ENCODE data around the gene TSTD1. TPM values are rescaled to one million over a fixed set of nuclear protein-coding genes. Genes with fewer than 3 reads are reported as not detected.

TSTD1 gene
- total RNA-seq, 1 donor from 2014 or later: 0.73 TPM

DNA sequence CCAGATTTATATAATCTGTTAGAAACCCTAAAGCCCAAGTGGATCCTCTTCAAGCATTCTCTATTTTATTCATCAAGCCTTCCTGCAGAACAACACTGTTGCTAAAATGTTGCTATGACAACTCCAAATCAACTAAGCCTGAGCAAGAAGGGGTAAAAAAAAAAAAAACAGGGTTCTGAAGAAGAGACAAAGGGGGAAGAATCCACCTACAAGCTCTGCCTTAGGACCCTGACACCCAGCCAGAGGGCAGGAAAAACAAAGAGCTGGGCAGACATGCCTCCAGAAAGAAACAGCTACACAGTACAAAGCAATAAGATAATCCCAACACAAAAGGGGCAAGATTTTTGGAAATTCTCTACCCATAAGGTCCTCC is 5.8 kb upstream of the TSTD1 start:
- Mint-ChIP-seq H3K4me1 (ENCODE audit: unreplicated experiment) (peaks cover 14% of the 10 kb centered on the region), H3K27ac (ENCODE audit: unreplicated experiment) (peak overlapping the region; percentile 100), H3K9me3 (ENCODE audit: unreplicated experiment) (peaks cover 20% of the 10 kb centered on the region), H3K4me3 (ENCODE audit: unreplicated experiment) (peak overlapping the region; percentile 93), H3K36me3 (ENCODE audit: unreplicated experiment) (peaks cover 21% of the 10 kb centered on the region), H3K27me3 (ENCODE audit: unreplicated experiment) (no peaks in the 10 kb centered on the region)
- DNase-seq (ENCODE audit: extremely low spot score, unreplicated experiment): no peak
- TF ChIP-seq, protein P1, sequence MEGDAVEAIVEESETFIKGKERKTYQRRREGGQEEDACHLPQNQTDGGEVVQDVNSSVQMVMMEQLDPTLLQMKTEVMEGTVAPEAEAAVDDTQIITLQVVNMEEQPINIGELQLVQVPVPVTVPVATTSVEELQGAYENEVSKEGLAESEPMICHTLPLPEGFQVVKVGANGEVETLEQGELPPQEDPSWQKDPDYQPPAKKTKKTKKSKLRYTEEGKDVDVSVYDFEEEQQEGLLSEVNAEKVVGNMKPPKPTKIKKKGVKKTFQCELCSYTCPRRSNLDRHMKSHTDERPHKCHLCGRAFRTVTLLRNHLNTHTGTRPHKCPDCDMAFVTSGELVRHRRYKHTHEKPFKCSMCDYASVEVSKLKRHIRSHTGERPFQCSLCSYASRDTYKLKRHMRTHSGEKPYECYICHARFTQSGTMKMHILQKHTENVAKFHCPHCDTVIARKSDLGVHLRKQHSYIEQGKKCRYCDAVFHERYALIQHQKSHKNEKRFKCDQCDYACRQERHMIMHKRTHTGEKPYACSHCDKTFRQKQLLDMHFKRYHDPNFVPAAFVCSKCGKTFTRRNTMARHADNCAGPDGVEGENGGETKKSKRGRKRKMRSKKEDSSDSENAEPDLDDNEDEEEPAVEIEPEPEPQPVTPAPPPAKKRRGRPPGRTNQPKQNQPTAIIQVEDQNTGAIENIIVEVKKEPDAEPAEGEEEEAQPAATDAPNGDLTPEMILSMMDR (IDR thresholded peaks at IDR 0.05): no peak

DNA sequence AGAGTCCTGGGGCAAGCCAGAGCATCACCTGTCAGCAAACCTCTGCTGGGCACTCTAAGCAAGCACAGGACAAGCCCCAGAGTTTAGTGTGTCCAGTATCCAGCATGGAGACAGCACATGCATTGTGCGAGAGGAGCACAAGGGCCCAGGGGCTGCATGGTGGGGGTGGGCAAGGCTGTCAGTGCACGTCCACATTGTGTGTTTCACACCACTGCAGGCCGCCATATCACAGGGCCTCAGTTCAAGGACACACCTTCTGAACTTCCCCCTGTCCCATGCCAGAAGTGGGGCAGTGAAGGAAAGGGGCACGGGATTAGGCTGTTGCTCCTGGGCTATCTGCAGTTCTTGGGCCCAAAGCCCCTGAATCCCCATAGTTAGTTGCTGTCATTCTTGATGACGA is 782 bp upstream of the TSTD1 start:
- Mint-ChIP-seq H3K4me3 (ENCODE audit: unreplicated experiment) (no peak overlapping the region), H3K36me3 (ENCODE audit: unreplicated experiment) (peaks cover 24% of the 10 kb centered on the region), H3K27me3 (ENCODE audit: unreplicated experiment) (no peaks in the 10 kb centered on the region), H3K9me3 (ENCODE audit: unreplicated experiment) (no peaks in the 10 kb centered on the region), H3K27ac (ENCODE audit: unreplicated experiment) (no peak overlapping the region), H3K4me1 (ENCODE audit: unreplicated experiment) (peaks cover 11% of the 10 kb centered on the region)
- TF ChIP-seq, protein P1 (IDR thresholded peaks at IDR 0.05): no peak
- no peak for DNase-seq (ENCODE audit: extremely low spot score, unreplicated experiment)

DNA sequence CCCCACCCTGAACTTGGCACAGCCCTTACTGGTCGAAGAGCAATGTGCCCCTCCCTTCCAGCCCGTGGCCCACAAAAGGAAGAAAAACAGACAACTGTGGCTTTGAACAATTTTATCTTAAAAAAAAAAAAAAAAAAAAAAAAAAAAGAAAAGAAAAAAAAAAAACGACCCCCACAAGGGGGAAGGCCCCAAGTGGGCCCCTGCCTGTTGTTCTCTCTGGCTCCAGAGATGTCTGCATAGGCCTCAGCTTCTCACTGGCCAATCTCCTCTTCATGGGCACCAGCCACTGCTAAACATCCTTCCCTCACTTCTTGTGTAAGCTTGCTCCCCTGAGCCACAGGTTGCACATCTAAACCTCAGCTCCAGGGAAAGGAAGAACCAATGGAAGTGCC is 386 bp upstream of the TSTD1 start:
- peaks cover 24% of the 10 kb centered on the region for H3K36me3 Mint-ChIP-seq (ENCODE audit: unreplicated experiment)
- DNase-seq (ENCODE audit: extremely low spot score, unreplicated experiment): no peak
- no peaks in the 10 kb centered on the region for H3K9me3 Mint-ChIP-seq (ENCODE audit: unreplicated experiment)
- H3K4me1 Mint-ChIP-seq (ENCODE audit: unreplicated experiment): peaks cover 7% of the 10 kb centered on the region
- H3K27me3 Mint-ChIP-seq (ENCODE audit: unreplicated experiment): no peaks in the 10 kb centered on the region
- no peak overlapping the region for H3K4me3 Mint-ChIP-seq (ENCODE audit: unreplicated experiment)
- TF ChIP-seq, protein P1 (IDR thresholded peaks at IDR 0.05): no peak
- no peak overlapping the region for H3K27ac Mint-ChIP-seq (ENCODE audit: unreplicated experiment)

DNA sequence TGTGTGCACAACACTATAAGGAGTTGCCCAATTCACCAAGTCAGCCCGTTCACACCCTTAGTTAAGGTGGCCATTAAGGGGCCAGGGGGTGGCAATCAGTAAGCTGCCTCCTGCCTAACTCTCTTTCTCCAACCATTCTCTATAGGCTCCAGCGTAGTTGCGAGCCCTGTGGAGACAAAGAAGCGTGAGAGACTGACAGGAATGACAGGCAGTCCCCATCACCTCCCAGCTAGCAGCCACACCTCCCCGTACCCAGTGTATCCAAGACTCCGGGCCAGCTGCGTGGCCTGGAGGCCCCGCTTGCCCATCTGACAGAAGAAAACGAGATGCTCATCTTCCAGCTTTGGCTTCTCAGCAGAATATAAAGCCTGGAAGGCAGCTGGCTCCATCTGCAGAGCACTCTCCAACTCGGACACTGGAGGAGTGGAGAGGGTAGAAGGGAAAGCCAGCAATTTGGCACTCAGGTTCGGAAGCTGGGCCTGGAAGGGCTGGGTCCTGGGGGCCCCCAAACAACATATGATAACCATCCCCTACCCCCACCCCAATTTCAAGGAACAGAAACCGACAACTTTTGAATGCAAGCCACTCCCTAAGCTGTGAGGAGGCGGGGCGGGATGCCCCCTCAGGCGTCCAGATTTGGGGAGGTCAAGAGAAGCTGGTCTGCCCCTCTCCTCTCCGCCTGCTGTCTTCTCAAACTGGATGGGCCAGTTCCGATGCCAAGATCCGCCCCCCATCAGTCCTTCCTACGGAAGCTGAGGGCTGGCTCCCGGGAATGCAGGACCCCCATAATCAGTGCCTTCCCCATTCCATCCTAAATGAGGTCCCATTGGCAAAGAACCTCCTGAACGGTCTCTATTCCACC is 872 bp downstream of the TSTD1 start:
- H3K27ac Mint-ChIP-seq (ENCODE audit: unreplicated experiment): no peak overlapping the region
- no peak for DNase-seq (ENCODE audit: extremely low spot score, unreplicated experiment)
- H3K4me3 Mint-ChIP-seq (ENCODE audit: unreplicated experiment): no peak overlapping the region
- TF ChIP-seq, protein P1 (IDR thresholded peaks at IDR 0.05): no peak
- no peaks in the 10 kb centered on the region for H3K27me3 Mint-ChIP-seq (ENCODE audit: unreplicated experiment)
- H3K36me3 Mint-ChIP-seq (ENCODE audit: unreplicated experiment): peaks cover 24% of the 10 kb centered on the region
- no peaks in the 10 kb centered on the region for H3K9me3 Mint-ChIP-seq (ENCODE audit: unreplicated experiment)
- peaks cover 1% of the 10 kb centered on the region for H3K4me1 Mint-ChIP-seq (ENCODE audit: unreplicated experiment)

DNA sequence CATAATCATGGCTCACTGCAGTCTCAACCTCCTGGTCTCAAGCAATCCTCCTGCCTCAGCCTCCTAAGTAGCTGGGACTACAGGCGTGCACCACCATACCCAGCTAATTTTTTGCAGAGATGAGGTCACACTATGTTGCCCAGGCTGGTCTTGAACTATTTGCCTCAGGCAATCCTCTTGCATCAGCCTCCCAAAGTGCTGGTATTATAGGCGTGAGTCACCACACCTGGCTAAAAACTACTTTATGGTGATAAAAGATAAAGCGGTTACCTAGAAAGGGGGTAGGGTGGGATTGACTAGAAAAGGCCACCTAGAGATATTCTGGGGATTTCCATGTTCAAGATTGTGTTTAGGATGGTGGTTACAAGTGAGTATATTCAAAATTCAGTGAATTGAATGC is 5.0 kb downstream of the TSTD1 start:
- Mint-ChIP-seq H3K36me3 (ENCODE audit: unreplicated experiment) (peaks cover 2% of the 10 kb centered on the region), H3K4me3 (ENCODE audit: unreplicated experiment) (no peak overlapping the region), H3K27me3 (ENCODE audit: unreplicated experiment) (peaks cover 6% of the 10 kb centered on the region), H3K9me3 (ENCODE audit: unreplicated experiment) (no peaks in the 10 kb centered on the region), H3K27ac (ENCODE audit: unreplicated experiment) (no peak overlapping the region), H3K4me1 (ENCODE audit: unreplicated experiment) (no peaks in the 10 kb centered on the region)
- TF ChIP-seq, protein P1 (IDR thresholded peaks at IDR 0.05): no peak
- DNase-seq (ENCODE audit: extremely low spot score, unreplicated experiment): no peak

Measured in osteocyte (in vitro differentiated cells).